ENCODE results near the gene SLC47A2.

The SLC47A2 gene

DNA sequence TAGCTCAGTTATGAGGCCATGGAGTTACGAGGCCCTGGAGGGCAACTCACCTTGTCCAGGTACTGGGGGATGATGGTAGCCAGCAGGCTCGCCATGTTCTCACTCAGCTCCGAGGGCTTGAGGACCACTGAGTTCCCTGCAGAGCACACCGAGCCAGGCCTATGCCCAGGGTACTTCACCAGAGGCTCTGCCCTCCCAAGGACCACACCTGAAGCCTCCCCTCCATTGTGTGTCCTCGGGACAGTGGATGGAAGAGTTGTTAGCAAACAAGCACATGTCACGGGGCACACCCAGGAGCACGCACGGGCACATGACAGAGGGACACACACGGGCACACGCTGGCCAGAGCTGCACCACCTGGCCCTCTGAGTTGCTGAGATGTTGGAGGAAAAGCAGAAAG, 26.1 kb upstream of the SLC47A2 start:
- Mint-ChIP-seq H3K27ac (no peak overlapping the region), H3K4me1 (ENCODE audit: low read depth in 2 of 2) (peaks cover 0 to 9% of the 10 kb centered on the region in 2 donors)

DNA sequence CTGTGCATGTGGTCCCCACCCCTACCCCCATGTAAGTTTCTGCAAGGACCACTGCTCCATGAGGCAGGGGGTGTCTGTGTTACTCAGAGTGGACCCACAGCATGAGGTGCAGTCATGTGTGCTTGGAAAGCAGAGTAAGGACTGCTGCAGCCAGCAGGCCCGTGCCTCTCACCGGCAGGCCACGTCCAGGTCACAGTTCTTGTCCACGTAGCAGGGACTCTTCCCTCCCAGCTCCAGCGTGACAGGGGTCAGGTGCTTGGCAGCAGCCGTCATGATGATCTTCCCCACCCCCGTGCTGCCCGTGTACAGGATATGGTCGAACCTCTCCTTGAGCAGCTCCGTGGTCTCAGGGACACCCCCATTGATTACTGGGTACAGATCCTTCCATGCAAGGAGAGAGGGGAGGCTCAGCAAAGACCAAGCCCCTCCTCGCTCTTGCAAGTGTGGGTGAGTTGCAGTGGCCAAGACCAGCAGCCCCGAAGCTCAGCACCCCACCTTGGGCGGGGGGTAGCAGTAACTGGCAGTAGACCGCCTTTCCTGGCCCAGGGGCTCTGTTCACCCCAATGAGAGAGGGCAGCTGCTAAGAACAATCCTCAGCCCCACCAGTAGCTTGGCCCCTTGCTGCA, 25.6 kb upstream of the SLC47A2 start:
- Mint-ChIP-seq H3K36me3 (ENCODE audit: insufficient read depth) (no peaks in the 10 kb centered on the region), H3K9me3 (no peaks in the 10 kb centered on the region), H3K4me3 (no peak overlapping the region), H3K4me1 (ENCODE audit: low read depth in 2 of 2) (peaks cover 0 to 9% of the 10 kb centered on the region in 2 donors), H3K27ac (no peak overlapping the region), H3K27me3 (no peaks in the 10 kb centered on the region)
- ATAC-seq (replicated peaks) = no peak
- DNase-seq = no peak

More for the DNA sequence above, 26.1 kb upstream of the SLC47A2 start:
- H3K36me3 Mint-ChIP-seq (ENCODE audit: insufficient read depth) = no peaks in the 10 kb centered on the region
- ATAC-seq (replicated peaks) (no peak), DNase-seq (no peak)
- no peaks in the 10 kb centered on the region for H3K9me3 Mint-ChIP-seq
- H3K4me3 Mint-ChIP-seq = peak overlapping the region in 1 of 2 donors; percentile 83
- no peaks in the 10 kb centered on the region for H3K27me3 Mint-ChIP-seq

DNA sequence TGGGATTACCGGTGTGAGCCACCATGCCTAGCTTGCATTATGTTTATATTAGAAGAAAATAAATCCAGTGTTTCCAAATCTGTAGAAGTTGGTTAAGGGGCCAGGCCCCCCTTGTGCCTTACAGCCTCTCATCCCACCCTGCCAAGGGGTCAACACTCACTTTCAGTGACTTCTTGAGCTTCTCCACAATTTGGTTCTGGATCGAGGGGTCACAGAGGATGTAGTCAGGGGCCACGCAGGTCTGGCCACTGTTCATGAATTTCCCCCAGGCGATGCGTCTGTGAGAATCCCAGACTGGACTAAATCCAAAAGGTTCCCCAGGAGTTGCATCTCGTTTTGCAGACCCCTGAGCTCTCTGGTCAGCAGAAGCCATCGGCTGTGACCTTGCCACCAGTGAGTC, 24.5 kb upstream of the SLC47A2 start:
- no peak for ATAC-seq (replicated peaks)
- Mint-ChIP-seq H3K27ac (no peak overlapping the region), H3K4me3 (no peak overlapping the region), H3K9me3 (no peaks in the 10 kb centered on the region), H3K27me3 (no peaks in the 10 kb centered on the region), H3K36me3 (ENCODE audit: insufficient read depth) (no peaks in the 10 kb centered on the region), H3K4me1 (ENCODE audit: low read depth in 2 of 2) (peaks cover 0 to 9% of the 10 kb centered on the region in 2 donors)
- DNase-seq = no peak

DNA sequence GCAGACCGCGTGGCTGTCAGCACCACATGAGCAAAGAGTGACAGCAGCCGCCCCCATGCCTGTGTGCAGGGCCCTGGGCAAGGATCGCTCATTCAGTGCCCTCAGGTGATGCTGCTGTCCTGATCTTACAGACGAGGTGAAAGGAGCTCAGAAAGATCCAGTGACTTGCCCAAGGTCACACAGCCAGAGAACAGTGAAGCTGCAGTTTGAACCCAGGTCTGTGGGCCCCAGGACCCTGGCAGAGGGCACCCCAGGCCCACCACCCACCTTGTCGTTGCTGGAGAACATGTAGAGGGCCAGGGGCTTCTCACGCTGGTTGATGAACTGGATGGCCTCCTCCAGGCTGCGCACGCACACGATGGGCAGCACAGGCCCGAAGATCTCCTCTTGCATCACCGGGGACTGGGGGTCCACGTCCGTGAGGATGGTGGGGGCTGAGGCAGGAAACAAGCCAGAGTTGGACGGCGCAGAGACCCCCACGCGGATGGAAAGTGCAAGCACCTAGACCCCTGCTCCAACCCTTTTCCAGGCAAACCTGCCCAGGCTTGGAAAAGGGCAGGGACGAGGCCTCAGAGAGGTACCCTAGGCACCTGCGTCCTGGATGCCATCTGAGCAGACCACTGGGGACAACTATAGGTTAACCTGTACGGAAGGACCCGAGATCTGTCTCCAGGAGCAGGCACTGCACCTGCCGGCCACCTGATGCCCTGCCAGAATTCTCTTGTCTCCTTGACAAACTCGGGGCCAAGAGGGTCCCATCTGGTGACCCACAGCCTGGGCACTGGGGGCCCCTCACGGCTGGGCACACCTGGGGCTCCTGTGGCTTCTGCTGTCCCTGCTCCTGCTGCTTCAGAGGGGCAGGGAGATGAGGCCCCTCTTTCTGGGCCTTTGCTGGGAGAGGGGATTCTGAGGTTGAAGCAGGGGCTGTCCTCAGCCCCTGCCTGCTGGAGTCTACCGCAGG, 23.1 kb upstream of the SLC47A2 start:
- H3K27ac Mint-ChIP-seq = no peak overlapping the region

DNA sequence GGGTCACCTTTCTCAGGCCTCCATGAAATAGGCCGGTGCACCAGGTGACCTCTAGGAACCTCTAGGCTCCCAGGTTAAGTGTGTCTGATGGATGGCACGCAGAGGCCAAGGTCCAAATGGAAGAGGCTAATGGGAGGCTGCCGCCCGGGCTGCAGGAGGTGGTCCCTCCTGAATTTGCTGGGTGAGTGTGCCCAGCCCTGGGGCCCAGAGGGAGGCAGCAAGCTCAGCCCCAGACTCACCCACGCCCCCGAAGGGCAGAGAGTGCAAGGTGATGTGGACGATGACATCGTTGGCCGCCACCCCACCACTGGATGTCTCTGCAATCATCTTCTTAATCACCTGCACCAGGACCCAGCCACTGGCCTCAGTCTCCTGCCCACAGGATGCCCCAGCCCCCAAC, 22.4 kb upstream of the SLC47A2 start:
- no peak overlapping the region for H3K4me3 Mint-ChIP-seq
- no peaks in the 10 kb centered on the region for H3K27me3 Mint-ChIP-seq
- H3K27ac Mint-ChIP-seq = no peak overlapping the region
- DNase-seq (no peak), ATAC-seq (replicated peaks) (no peak)
- no peaks in the 10 kb centered on the region for H3K9me3 Mint-ChIP-seq
- no peaks in the 10 kb centered on the region for H3K36me3 Mint-ChIP-seq (ENCODE audit: insufficient read depth)
- peaks cover 0 to 2% of the 10 kb centered on the region in 2 donors for H3K4me1 Mint-ChIP-seq (ENCODE audit: low read depth in 2 of 2)

More for the DNA sequence above, 23.1 kb upstream of the SLC47A2 start:
- H3K4me3 Mint-ChIP-seq = no peak overlapping the region
- H3K9me3 Mint-ChIP-seq = no peaks in the 10 kb centered on the region
- H3K4me1 Mint-ChIP-seq (ENCODE audit: low read depth in 2 of 2) = peaks cover 0 to 3% of the 10 kb centered on the region in 2 donors
- no peak for ATAC-seq (replicated peaks)
- no peak for DNase-seq
- no peaks in the 10 kb centered on the region for H3K36me3 Mint-ChIP-seq (ENCODE audit: insufficient read depth)
- no peaks in the 10 kb centered on the region for H3K27me3 Mint-ChIP-seq

DNA sequence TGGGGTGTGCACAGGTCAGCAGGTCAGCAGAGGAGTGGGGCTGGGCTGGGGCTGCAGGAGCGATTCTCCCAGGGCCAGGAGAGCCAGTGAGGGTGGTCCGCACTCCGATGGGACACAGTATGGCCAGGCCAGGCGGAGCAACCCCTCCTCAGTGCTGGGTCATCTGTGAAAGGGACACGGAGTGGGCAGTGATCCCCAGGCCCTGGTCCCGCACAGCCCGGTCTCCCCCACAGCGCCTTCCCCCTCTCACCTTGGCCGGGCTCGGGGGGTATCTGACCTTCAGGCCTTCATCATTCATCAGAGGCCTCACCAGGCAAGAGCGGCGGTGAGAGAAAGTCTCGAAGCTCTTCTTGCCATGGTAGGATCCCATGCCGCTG, 21.7 kb upstream of the SLC47A2 start:
- Mint-ChIP-seq H3K9me3 (no peaks in the 10 kb centered on the region), H3K36me3 (ENCODE audit: insufficient read depth) (no peaks in the 10 kb centered on the region), H3K4me1 (ENCODE audit: low read depth in 2 of 2) (peaks cover 0 to 2% of the 10 kb centered on the region in 2 donors), H3K27ac (no peak overlapping the region), H3K4me3 (no peak overlapping the region), H3K27me3 (no peaks in the 10 kb centered on the region)
- ATAC-seq (replicated peaks) (no peak), DNase-seq (no peak)

DNA sequence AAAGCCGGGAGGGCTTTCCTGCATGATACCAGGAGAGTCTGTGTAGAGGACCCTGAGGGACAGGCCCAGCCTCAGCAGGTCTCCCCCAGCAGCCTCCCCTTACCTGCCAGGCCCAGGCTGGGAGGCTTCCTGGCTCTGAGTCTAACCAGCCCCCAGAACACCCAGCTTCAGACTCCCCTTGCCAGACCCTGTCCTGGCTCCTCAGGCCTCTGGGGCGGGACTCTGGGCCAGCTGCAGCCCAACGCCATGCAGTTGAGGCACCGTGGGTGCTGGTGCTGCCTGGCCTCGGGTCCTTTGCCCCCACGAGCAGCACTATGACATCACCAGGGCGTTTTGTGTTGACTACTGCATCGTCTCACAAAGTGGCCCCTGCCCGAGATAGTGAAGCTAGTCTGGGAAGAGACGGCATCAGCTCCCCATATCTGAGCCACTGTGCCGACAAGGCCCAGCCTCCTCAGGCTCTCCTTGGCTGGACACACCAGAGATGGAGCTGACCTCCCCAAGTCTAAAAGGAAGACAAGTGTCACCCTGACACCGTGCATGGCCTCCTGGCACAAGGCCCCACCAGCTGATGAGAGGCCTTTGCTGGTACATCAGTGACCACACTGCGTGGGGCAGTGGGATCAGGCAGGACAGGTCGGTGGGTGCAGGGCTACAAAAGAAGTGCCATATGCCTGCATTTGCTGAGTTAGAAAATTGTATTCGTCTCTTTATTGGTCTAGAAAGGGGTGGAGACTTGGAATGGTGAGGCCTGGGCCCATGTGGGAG, 21.1 kb upstream of the SLC47A2 start:
- Mint-ChIP-seq H3K27me3 (no peaks in the 10 kb centered on the region), H3K9me3 (no peaks in the 10 kb centered on the region), H3K4me1 (ENCODE audit: low read depth in 2 of 2) (peaks cover 0 to 2% of the 10 kb centered on the region in 2 donors), H3K27ac (no peak overlapping the region), H3K36me3 (ENCODE audit: insufficient read depth) (no peaks in the 10 kb centered on the region), H3K4me3 (no peak overlapping the region)
- ATAC-seq (replicated peaks) = no peak
- DNase-seq = no peak

DNA sequence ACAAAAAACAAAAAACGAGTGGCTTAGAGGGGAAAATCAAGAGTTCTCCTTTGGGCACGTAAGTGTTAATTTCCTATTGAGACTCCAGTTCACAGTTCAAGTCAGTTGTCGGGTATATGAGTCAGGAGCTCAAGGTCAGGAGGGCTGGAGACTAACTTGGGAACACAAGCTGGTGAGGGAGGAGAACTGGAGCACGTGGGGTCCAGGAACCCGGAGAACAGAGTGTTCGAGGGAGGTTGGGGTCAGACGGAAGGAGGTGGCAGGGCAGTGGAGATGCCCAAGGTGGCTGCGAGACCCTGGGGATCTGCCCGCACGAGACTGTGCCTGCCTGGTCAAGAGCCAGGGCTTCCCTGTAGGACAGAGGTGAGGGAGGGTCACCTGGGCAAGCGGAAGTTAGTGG, 19.7 kb upstream of the SLC47A2 start:
- Mint-ChIP-seq H3K27me3 (no peaks in the 10 kb centered on the region), H3K4me3 (no peak overlapping the region), H3K27ac (no peak overlapping the region), H3K36me3 (ENCODE audit: insufficient read depth) (no peaks in the 10 kb centered on the region), H3K9me3 (no peaks in the 10 kb centered on the region), H3K4me1 (ENCODE audit: low read depth in 2 of 2) (peaks cover 0 to 2% of the 10 kb centered on the region in 2 donors)
- DNase-seq (no peak), ATAC-seq (replicated peaks) (no peak)

DNA sequence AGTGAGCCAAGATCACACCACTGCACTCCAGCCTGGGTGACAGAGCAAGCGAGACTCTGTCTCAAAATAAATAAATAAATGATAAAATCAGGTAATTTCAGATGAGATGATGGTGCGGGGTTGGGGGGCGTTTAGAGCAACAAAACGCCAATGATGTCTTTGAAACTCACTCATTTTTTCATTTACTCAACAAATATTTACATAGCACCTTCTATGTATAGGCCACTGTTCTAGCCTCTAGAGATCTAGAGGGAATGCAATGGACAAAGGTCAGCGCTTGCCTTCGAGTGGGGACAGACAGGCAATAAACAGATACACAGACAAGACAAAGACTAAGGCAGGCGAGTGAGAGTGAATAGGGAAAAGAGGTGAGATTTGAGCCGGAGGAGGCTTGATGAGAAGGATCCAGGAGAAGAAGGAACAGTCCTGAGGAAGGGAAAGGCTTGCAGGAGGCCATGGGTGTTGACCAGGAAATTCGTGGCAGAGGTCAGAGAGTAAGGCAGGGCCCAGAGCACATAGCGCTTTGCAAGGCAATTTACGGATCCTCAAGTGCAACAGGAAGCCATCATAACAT, 17.7 kb upstream of the SLC47A2 start:
- Mint-ChIP-seq H3K27me3 (no peaks in the 10 kb centered on the region), H3K4me3 (no peak overlapping the region)
- no peak for ATAC-seq (replicated peaks)

DNA sequence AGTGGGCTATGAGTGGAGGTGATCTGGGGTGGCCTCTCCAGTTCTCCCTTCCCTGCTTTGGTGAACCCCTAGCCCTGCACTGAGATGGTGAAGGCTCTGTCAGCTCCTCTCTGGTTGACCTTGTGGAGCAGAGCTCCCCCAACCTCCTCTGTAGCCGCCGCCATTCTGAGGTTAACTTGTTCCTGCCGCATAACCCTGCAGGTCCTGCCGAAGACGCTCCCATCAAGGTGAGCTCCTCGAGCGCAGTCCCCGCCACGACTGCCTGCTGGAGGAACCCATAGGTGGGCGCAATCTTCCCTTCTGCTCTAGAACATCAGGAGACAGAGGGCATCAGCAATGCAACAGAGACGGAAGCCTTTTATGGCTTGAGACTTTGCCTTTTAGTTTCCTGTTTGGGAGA, 15.2 kb upstream of the SLC47A2 start:
- ATAC-seq (replicated peaks) = no peak
- H3K36me3 Mint-ChIP-seq (ENCODE audit: insufficient read depth) = no peaks in the 10 kb centered on the region
- H3K4me3 Mint-ChIP-seq = no peak overlapping the region
- no peak for DNase-seq
- no peaks in the 10 kb centered on the region for H3K9me3 Mint-ChIP-seq
- H3K27ac Mint-ChIP-seq = no peak overlapping the region
- H3K4me1 Mint-ChIP-seq (ENCODE audit: low read depth in 2 of 2) = no peaks in the 10 kb centered on the region
- H3K27me3 Mint-ChIP-seq = no peaks in the 10 kb centered on the region

More for the DNA sequence above, 17.7 kb upstream of the SLC47A2 start:
- peaks cover 0 to 2% of the 10 kb centered on the region in 2 donors for H3K4me1 Mint-ChIP-seq (ENCODE audit: low read depth in 2 of 2)
- H3K9me3 Mint-ChIP-seq = no peaks in the 10 kb centered on the region
- no peak overlapping the region for H3K27ac Mint-ChIP-seq
- no peaks in the 10 kb centered on the region for H3K36me3 Mint-ChIP-seq (ENCODE audit: insufficient read depth)
- DNase-seq = no peak

DNA sequence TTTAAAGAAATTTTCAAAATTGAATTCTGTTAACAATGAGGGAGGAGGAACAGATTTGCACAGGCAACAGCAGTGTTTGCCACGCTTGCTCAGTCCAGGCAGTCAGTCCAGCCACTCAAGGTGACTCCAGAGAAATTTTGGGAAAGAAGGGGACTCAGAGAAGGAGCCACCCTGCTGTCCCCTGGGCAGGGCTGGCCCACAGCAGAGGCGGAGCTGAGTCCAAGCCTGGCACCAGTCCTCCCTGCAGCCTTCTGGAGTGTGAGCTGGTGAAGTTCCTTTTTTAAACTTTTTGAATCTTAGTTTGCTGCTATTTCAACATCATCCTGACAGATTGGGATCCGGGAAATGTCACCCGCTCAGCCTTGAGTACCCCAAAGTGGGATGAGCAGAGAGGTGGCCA, 14.5 kb upstream of the SLC47A2 start:
- Mint-ChIP-seq H3K4me1 (ENCODE audit: low read depth in 2 of 2) (no peaks in the 10 kb centered on the region), H3K4me3 (no peak overlapping the region), H3K9me3 (no peaks in the 10 kb centered on the region), H3K27me3 (no peaks in the 10 kb centered on the region), H3K36me3 (ENCODE audit: insufficient read depth) (no peaks in the 10 kb centered on the region), H3K27ac (no peak overlapping the region)
- ATAC-seq (replicated peaks) (no peak), DNase-seq (no peak)

DNA sequence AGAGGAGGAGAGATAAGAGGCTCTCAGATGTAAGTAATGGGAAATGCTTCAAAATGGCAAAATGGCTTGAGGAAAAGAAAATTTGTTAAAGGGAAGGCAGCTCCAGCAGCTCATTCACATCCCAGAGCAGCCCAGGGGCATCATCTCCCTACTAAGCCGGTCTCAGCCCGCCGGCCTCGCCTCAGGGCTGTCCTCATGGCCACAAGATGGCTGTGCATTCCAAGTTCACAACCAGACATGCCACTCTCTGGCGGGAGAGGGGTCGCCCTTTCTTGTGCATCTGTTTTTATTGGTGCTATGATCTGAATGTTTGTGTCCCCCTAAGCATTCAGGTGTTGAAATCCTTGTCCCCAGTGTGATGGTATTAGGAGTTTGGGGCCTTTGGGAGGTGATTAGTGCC, 13.5 kb upstream of the SLC47A2 start:
- Mint-ChIP-seq H3K27me3 (no peaks in the 10 kb centered on the region), H3K4me1 (ENCODE audit: low read depth in 2 of 2) (peaks cover 0 to 9% of the 10 kb centered on the region in 2 donors), H3K9me3 (no peaks in the 10 kb centered on the region), H3K4me3 (no peak overlapping the region), H3K36me3 (ENCODE audit: insufficient read depth) (no peaks in the 10 kb centered on the region), H3K27ac (no peak overlapping the region)
- ATAC-seq (replicated peaks) (no peak), DNase-seq (no peak)

DNA sequence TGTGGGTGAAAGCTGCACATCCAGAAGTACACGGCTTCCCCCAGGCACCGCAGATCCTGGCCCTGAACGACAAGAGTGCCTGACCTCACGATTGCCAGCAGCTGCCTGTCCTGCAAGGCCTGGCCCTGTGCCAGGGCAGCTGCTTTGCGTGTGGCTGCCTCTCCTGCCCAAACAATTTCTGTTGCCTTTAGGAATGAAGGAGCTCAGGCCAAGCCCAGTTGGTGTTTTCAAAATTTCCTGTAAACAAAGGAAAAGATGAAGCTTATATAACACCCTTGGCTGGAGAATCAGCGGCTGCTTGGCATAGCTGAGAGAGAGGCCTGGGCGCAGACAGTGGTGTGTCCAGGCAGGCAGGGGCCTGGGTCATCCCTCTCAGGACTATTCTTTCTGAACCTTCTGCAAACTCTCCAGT, 11.7 kb upstream of the SLC47A2 start:
- DNase-seq (no peak), ATAC-seq (replicated peaks) (no peak)
- Mint-ChIP-seq H3K4me1 (ENCODE audit: low read depth in 2 of 2) (peaks cover 0 to 16% of the 10 kb centered on the region in 2 donors), H3K36me3 (ENCODE audit: insufficient read depth) (peaks cover 6% of the 10 kb centered on the region), H3K27me3 (no peaks in the 10 kb centered on the region), H3K27ac (no peak overlapping the region), H3K9me3 (no peaks in the 10 kb centered on the region), H3K4me3 (no peak overlapping the region)
